ENCODE results near the gene RFK. TPM values are rescaled to one million over a fixed set of nuclear protein-coding genes. Genes with fewer than 3 reads are reported as not detected.
"Not testable (repeated sequence)": the region's sequence is repeated elsewhere in the genome, so short reads cannot be mapped to it uniquely, and the experiment has no call there.

RFK gene
- total RNA-seq: 24.4 TPM
- long read RNA-seq, transcript RFK-201 (4 exons, 2,684 nt): major isoform, 143 of 144 reads
- long read RNA-seq, partial matches to known transcripts: 0 of 144 reads
- long read RNA-seq, other reads (novel, unspliced or antisense): 1 of 144 reads

- ATAC-seq (ENCODE audit: poor library complexity) (peak; percentile 97), DNase-seq (peak; percentile 89)
- intact Hi-C loops (cut with DNase I): no loop called here
These were observed at the start of gene RFK for GRCh38 chr9:76394195-76394959. TSS of gene RFK (minus strand) at chr9:76394426. CDS start at chr9:76394171, 255 bp downstream.

DNA sequence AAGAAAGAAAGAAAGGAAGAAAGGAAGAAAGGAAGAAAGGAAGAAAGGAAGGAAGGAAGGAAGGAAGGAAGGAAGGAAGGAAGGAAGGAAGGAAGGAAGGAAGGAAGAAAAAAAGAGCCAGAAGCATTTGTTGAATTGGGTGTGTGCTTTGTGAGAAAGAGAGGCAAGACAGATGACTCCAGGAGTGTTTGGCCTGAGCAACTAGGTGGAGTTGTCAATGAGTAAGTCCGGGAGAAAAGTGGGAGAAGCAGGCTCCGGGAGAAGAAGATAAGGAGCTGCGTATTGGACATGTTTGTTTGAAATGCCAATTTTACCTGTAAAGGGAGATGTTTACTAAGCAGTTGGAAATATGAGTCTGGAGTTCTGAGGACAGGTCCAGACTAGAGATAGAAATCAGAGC is 49.7 kb upstream of the RFK start:
- ATAC-seq (ENCODE audit: poor library complexity): no peak
- DNase-seq: no peak
- intact Hi-C loops (cut with DNase I): no loop called here

DNA sequence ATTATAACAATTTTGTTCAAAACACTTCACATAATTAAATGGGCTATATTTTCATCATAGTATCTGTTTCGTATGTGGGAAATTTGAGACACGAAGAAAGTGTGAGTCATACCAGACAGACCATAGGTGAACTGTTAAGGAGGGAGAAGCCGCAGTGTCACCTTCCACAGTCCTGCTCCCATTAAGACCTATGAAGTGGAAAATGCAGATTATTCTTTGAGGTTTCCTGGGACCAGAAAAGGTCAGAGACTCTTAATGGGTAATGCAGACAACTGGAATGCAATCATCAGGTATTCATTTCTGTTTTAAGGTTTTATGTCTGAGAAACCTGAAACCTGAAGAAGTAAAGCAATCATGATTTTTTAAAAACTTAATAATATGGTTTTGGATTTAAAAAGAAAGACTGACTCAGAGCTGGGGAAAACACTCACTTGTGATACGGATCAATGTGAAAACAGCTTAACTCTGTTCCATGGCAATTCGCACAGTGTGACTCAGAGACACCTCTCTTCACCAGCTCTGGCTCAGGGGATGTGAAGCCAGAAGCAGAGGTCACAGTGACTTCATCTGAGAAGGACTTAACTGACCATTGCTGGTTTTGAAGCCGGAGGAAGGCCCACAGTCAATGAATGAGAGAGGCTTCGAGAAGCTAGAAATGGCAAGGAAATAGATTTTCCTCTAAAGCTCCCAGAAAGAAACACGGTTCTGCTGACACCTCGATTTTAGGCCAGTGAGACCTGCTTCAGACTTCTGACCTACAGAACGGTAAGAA is 47.5 kb upstream of the RFK start:
- ATAC-seq (ENCODE audit: poor library complexity): no peak
- intact Hi-C loops (cut with DNase I): no loop called here
- DNase-seq: no peak

GRCh38 chr9:76438841-76439588 is 44.8 kb upstream of the RFK start:
- ATAC-seq (ENCODE audit: poor library complexity): no peak
- DNase-seq: no peak
- intact Hi-C loops (cut with DNase I): no loop called here

- intact Hi-C loops (cut with DNase I); ATAC-seq (ENCODE audit: poor library complexity): not testable (repeated sequence)
These were observed 42.9 kb upstream of the RFK start for GRCh38 chr9:76437017-76437699.

DNA sequence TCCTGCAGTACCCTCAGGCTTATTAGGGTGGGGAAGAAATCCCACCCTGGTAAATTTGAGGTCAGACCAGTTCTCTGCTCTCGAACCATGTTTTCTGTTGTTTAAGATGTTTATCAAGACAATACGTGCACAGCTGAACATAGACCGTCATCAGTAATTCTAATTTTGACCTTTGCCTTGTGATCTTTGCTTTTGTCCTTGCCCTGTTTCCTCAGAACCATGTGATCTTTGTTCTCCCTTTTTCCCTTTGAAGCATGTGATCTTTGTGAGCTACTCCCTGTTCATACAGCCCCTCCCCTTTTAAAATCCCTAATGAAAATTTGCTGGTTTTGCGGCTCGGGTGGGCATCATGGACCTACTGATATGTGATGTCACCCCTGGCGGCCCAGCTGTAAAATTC is 40.7 kb upstream of the RFK start:
- intact Hi-C loops (cut with DNase I); DNase-seq; ATAC-seq (ENCODE audit: poor library complexity): not testable (repeated sequence)

More at GRCh38 chr9:76437017-76437699, 42.9 kb upstream of the RFK start:
- not testable (repeated sequence) for DNase-seq

DNA sequence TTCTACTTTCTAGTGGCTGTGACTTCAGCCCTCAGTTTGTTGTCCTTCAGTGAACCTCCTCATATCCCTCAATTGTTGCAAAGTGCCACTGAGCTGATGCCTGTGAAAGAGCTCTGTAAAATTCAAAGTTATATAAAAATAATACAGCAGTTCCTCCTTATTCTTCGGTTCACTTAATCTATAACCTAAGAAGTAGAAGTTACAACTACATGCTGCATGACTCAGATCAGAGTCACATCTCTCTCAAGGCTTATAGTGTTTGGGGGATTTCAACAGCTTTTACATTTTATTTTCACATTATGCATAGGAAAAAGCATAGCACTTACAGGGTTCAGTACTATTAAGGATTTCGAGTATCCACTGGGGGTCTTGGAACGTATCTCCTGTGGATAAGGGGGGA is 39.6 kb upstream of the RFK start:
- ATAC-seq (ENCODE audit: poor library complexity) (no peak), DNase-seq (no peak)
- intact Hi-C loops (cut with DNase I): no loop called here

GRCh38 chr9:76433406-76433805 is 39.2 kb upstream of the RFK start:
- ATAC-seq (ENCODE audit: poor library complexity) (no peak), DNase-seq (no peak)
- intact Hi-C loops (cut with DNase I): no loop called here

- no peak for DNase-seq
- intact Hi-C loops (cut with DNase I): no loop called here
- no peak for ATAC-seq (ENCODE audit: poor library complexity)
These were observed 37.4 kb upstream of the RFK start for GRCh38 chr9:76431601-76432000.

- DNase-seq (no peak), ATAC-seq (ENCODE audit: poor library complexity) (no peak)
- intact Hi-C loops (cut with DNase I): no loop called here
These were observed 32.7 kb upstream of the RFK start for GRCh38 chr9:76426807-76427419.

DNA sequence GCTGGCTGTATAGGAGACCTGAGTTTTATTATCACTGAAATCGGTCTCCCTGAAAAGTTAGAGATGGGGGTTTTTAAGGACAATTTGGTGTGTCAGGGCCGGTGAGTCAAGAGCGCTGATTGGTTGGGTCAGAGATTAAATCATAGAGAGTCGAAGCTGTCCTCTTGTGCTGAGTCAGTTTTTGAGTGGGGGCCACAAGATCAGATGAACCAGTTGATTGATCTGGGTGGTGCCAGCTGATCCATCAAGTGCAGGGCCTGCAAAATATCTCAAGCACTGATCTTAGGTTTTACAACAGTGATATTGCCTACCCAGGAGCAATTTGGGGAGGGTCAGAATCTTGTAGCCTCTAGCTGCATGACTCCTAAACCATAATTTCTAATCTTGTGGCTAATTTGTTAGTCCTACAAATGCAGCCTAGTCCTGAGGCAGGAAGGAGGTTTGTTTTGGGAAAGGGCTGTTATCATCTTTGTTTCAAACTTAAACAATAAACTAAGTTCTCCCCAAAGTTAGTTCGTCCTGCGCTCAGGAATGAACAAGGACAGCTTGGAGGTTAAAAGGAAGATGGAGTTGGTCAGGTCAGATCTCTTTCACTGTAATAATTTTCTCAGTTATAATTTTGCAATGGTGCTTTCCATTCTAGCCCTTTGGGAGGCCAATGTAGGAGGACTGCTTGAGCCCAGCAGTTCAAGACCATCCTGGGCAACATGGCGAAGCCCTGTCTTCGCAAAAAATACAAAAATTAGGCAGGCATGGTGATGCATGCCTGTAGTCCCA is 31.6 kb upstream of the RFK start:
- DNase-seq (no peak), ATAC-seq (ENCODE audit: poor library complexity) (no peak)
- intact Hi-C loops (cut with DNase I): no loop called here

DNA sequence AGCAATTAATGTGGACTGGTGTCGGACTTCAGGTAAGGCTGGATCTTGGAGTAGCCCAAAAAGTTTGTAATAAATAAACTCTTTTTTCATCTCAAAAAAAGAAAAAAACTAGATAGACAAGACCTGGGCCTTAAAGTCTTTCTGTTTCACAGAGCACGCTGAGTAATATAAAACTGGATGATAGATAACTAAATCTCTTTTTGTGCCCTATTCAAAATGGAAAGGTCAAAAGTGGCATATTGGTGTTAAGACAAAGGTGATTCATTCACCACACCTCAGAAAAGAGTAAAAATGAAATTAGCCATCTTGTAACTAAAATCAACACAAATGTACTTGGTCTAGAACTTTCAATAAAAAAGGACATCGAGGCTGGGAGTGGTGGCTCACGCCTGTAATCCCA is 30.3 kb upstream of the RFK start:
- intact Hi-C loops (cut with DNase I): no loop called here
- DNase-seq (no peak), ATAC-seq (ENCODE audit: poor library complexity) (no peak)

DNA sequence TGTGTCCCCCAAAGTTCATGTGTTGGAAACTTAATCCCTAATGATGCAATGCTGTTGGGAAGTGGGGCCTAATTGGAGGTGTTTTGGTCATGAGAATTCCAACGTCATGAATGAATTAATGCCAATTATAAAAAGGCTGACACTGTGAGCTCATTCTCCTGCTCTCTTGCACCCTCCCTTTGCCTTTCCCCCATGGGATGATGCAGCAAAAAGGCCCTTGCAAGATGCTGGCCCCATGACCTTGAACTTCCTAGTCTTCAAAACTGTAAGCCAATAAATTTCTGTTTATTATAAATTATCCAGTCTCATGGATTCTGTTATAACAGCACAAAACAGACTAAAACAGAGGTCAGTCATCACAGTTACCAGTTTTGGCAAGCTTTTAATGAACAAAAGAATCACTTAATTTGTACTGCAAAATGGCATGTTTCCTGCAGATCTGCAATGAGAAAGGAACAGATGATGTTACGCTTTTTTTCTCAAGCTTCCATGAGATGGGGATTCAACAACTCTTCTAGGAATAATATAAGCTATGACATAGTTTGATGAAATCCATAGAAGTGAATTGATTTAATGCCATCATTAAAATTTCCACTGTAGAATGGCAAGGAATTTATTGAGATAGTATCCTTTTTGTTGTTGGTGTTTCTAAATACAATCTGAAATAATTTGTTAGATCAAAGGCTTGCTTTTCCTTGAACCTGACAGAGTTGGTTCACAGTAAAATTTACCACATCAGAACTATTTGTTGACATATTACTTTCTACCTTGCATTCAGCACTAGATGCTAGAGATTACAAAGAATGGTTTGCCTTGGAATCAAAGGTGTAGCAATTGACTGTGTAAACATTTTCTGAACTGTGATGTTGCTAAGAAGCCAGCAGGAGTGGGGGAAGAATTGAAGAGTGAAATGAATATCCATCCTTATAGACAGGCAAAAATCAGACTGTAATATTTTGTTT is 29.3 kb upstream of the RFK start:
- no peak for DNase-seq
- ATAC-seq (ENCODE audit: poor library complexity): no peak
- intact Hi-C loops (cut with DNase I): no loop called here

- ATAC-seq (ENCODE audit: poor library complexity) (no peak), DNase-seq (no peak)
- intact Hi-C loops (cut with DNase I): no loop called here
These were observed 25.7 kb upstream of the RFK start for GRCh38 chr9:76419782-76420380.

DNA sequence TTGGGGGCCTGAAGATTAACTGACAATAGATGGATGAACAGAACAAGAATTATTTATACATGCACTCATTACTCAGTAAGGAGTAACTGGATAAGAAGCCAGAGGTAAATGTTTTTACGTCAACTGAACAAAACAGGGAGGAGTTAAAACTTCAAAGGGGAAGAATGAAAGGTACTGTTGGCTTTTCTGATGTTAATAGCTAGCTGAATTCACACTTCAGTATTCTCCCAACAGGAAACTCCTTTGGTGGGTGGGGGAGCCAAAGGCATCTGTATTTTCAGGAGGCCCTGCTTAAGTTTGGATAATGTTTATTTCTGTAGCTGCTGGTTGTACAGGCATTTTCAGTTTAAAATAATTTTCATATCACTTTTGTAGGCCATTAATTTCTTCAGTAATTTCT is 23.2 kb upstream of the RFK start:
- intact Hi-C loops (cut with DNase I): no loop called here
- ATAC-seq (ENCODE audit: poor library complexity) (no peak), DNase-seq (no peak)

- no peak for ATAC-seq (ENCODE audit: poor library complexity)
- intact Hi-C loops (cut with DNase I): no loop called here
These were observed 21.5 kb upstream of the RFK start for GRCh38 chr9:76415731-76416130.

More at GRCh38 chr9:76415731-76416130, 21.5 kb upstream of the RFK start:
- no peak for DNase-seq
